Measurements from ENCODE around the gene CFAP58.

The CFAP58 gene

GRCh38 chr10:104334561-104334960 lies 19.1 kb upstream of the CFAP58 start:
- DNase-seq (ENCODE audit: low spot score) (no peak), FAIRE-seq (no peak)

- no peak for FAIRE-seq
Observed at GRCh38 chr10:104334965-104335650, 18.5 kb upstream of the CFAP58 start.

GRCh38 chr10:104336821-104337467 lies 16.7 kb upstream of the CFAP58 start:
- no peak for FAIRE-seq
- no peak for DNase-seq (ENCODE audit: low spot score)

More at GRCh38 chr10:104334965-104335650, 18.5 kb upstream of the CFAP58 start:
- DNase-seq (ENCODE audit: low spot score) = no peak

- FAIRE-seq = no peak
- peak; percentile 55 for DNase-seq (ENCODE audit: low spot score)
Observed at GRCh38 chr10:104337521-104337984, 16.1 kb upstream of the CFAP58 start.

DNA sequence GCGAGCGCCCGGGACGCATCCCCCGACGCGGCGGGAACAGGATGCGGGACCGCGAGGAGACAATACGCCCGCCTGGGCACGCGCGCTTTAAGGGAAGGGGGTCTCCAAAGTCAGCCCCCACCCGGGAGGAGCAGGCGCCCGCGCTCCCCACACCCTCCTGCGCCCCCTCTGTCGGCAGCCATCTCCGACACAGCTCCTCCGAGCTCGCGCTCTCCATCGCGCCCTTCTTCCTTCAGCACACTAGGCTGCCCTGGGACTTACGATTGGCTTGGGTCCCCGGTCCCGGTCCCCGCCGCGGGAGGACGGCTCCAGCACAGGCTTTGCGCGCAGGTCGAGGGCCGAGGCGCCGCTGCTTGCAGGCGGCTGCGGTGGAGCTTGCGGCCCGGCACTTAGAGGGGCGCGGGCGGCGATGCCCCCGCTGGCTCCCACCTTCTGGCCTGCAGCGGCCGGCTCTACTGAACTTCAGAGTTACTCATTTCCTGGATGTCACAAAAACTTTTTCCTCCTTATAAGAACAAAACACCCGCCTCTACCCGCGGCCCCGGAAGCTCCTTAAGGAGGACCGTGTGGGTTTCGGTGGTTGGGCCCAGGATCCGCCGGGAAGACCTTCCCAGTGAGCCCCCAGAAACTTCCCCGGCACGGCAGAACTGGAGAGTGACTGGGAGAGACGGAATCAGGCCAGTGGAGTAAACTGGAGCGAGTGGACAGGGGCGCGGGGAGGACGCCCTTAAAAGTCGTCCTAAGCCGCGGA lies 15.5 kb upstream of the CFAP58 start, which contains the start of gene ITPRIP:
Gene ITPRIP (minus strand): TSS at position 481 of the 751 bp plus-strand sequence. CDS start 22,414 bp downstream, outside the sequence.
- DNase-seq (ENCODE audit: low spot score) = peak; percentile 75

GRCh38 chr10:104339469-104340110 lies 14.0 kb upstream of the CFAP58 start:
- DNase-seq (ENCODE audit: low spot score) = peak; percentile 38
- FAIRE-seq = no peak

More for the DNA sequence above, 15.5 kb upstream of the CFAP58 start, which contains the start of gene ITPRIP:
- FAIRE-seq = no peak

DNA sequence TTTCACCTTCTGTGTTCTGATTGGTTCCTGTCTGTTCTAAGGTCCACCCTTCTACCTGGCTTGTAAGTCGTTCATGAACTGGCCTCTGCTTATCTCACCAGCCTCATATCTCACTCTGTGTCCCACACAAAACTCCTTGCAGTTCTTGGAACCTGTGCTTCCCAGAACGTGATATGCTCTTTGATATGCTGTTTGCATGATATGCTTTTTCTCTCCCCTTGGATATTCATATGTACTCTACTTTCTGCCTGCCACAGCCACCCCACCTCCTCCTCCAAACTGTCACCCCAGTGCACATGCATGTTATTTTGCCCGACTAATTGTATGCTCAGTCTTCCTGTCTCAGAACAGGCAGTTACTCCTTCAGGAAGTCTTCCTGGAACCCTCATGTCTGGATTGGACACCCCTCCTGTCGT lies 13.5 kb upstream of the CFAP58 start:
- FAIRE-seq = no peak
- DNase-seq (ENCODE audit: low spot score) = no peak

DNA sequence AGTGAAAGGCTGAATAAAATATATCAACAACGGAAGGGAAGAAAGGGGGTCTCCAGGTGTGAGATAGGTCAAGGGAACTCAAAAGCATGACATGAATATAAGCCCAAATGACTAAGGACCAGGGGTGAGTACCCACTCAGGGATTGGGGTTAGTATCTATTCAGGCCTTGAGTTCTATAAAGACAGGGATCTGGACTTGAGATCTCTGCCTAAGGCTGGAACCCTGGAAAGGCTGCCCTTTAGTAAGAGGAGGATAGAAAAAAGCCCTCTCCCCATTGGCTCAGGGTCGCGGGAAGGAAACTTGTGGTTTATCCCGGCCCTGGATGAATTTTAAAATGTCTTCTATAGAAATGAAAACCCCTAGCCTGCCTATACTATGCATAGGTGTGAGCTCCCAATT lies 13.0 kb upstream of the CFAP58 start:
- DNase-seq (ENCODE audit: low spot score) (no peak), FAIRE-seq (no peak)

DNA sequence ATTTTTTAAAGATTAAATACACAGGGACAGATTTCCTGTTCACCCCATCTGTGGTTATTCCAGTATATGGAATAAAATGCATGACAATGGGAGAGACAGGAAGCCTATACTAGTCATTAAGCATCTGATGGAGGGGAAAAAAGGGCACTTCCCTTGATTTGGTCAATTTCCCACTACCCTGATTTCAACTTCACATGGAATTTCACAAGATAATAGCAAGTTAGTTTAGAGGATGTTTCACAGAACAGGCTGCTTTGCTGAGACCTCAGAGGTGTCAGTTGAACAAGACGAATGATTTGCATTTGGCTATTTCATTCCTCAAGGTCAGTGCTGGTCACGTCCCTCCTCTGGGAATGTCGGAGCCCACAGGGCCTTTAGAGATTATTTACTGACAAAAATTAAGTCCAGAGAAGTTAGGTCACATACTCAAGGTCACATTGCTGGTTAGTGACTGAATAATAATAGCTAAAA lies 10.7 kb upstream of the CFAP58 start:
- DNase-seq (ENCODE audit: low spot score) = no peak
- FAIRE-seq = no peak

DNA sequence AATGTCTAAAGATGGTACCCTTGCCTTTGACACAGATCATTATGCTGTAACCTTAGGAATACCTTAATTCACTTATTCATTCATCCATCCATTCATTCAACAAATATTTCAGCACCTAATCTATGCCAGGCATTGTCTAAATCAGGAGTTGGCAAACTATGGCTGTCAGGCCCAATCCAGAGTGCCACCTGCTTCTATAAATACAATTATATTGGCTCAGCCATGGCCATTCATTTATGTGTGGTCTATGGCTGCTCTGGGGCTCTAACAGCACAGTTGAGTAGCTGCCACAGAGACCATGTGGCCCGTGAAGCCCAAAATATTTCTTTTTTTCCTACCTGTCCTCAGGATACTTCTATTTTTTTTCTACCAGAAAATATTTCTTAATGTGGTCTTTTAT lies 9.4 kb upstream of the CFAP58 start:
- DNase-seq (ENCODE audit: low spot score) = no peak
- FAIRE-seq = no peak

- DNase-seq (ENCODE audit: low spot score) (no peak), FAIRE-seq (no peak)
Observed at GRCh38 chr10:104345515-104345914, 8.1 kb upstream of the CFAP58 start.

- DNase-seq (ENCODE audit: low spot score) (no peak), FAIRE-seq (no peak)
Observed at GRCh38 chr10:104345941-104346340, 7.7 kb upstream of the CFAP58 start.

- FAIRE-seq = no peak
- DNase-seq (ENCODE audit: low spot score) = no peak
Observed at GRCh38 chr10:104347295-104348045, 6.2 kb upstream of the CFAP58 start.

- FAIRE-seq (no peak), DNase-seq (ENCODE audit: low spot score) (no peak)
Observed at GRCh38 chr10:104348601-104349000, 5.0 kb upstream of the CFAP58 start.

GRCh38 chr10:104349623-104350126 lies 4.0 kb upstream of the CFAP58 start:
- FAIRE-seq (no peak), DNase-seq (ENCODE audit: low spot score) (no peak)

DNA sequence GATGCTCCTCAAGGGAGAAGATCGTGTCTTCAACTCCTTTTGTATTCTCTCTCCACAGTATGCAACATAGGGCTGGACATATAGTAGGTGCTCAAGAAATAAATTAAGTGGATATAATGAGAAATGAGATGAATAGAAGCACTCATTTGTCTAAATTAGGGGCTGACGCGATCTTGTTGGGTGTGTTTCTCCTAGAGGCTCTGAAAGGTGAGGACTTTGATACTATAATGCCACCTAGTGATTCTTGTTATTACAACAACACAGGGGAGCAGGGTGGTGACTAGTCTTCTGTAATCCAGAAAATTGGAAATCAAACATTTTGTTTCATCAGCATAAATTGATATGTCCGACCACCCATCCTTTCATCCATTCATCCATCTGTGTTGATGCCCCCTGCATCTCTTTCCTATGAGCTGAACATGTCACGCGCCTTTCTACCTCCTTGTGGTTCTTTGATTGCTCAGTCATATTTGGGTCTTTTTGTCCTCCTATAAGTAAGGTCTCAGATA lies 3.5 kb upstream of the CFAP58 start:
- DNase-seq (ENCODE audit: low spot score) = peak; percentile 49
- no peak for FAIRE-seq

- no peak for FAIRE-seq
- no peak for DNase-seq (ENCODE audit: low spot score)
Observed at GRCh38 chr10:104351061-104351702, 2.5 kb upstream of the CFAP58 start.

GRCh38 chr10:104351919-104352318 lies 1.7 kb upstream of the CFAP58 start:
- DNase-seq (ENCODE audit: low spot score) (no peak), FAIRE-seq (no peak)

- DNase-seq (ENCODE audit: low spot score) (no peak), FAIRE-seq (no peak)
Observed at GRCh38 chr10:104359811-104360210, 6.2 kb downstream of the CFAP58 start.

DNA sequence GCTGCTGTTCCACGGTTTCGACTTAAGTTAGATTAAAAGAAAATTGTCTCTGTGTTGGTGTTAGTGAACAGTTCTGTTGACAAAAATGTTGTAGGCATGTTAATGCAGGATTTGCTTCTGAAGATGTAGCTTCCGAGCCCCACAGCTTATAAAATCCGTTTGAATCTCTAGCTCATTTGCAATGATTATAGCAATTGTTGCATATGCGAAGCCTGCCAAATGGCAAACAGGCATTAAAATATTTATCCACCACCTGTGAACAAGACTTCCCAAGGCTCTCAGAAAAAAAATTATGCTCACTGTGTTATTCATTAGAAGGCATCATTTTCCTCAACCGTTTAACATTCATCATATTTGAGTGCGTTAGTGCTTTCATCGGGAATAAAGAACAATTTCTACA lies 14.3 kb downstream of the CFAP58 start:
- FAIRE-seq (no peak), DNase-seq (ENCODE audit: low spot score) (no peak)
